MM.1S (cell line): ENCODE data around the gene MAP3K12.

Source experiments
- DNase-seq: peaks from one replicate; pipeline ENCODE4 v3.0.0-alpha.2; 2015
- H2AFZ ChIP-seq: fragments of 300-600 bp; sonication (generic); 2 replicates; pipeline ENCODE4 v1.6.0; 2016; ENCODE audit warnings: antibody characterized with exemption, low read length
- H3F3A ChIP-seq: fragments of 300-600 bp; sonication (generic); 2 replicates; pipeline ENCODE4 v1.6.1; 2016; ENCODE audit warnings: mild to moderate bottlenecking, antibody characterized with exemption, low read length, moderate library complexity, mixed read lengths; ENCODE audit not compliant: insufficient read depth
- H3K27ac ChIP-seq: fragments of 300-600 bp; sonication (generic); 2 replicates; pipeline ENCODE4 v1.5.1; 2016; ENCODE audit warnings: mild to moderate bottlenecking, low read length
- H3K27me3 ChIP-seq: fragments of 300-600 bp; sonication (generic); replicated peaks from 2 replicates; pipeline ENCODE4 v1.6.0; 2016; ENCODE audit warnings: low read length; ENCODE audit not compliant: insufficient read depth
- H3K36me3 ChIP-seq: fragments of 300-600 bp; sonication (generic); replicated peaks from 2 replicates; pipeline ENCODE4 v1.6.1; 2016; ENCODE audit warnings: mild to moderate bottlenecking, low read length, mixed read lengths; ENCODE audit not compliant: insufficient read depth
- H3K4me1 ChIP-seq: fragments of 300-600 bp; sonication (generic); 2 replicates; pipeline ENCODE4 v1.6.1; 2016; ENCODE audit warnings: low read length, mixed read lengths
- H3K4me2 ChIP-seq: fragments of 300-600 bp; sonication (generic); 2 replicates; pipeline ENCODE4 v1.6.0; 2016; ENCODE audit warnings: low read depth, low read length
- H3K4me3 ChIP-seq: fragments of 300-600 bp; sonication (generic); 2 replicates; pipeline ENCODE4 v1.5.1; 2016; ENCODE audit warnings: low read length, mixed read lengths
- H3K79me2 ChIP-seq: fragments of 300-600 bp; sonication (generic); 2 replicates; pipeline ENCODE4 v1.6.1; 2016; ENCODE audit warnings: mixed run types, low read length, mixed read lengths
- H3K9ac ChIP-seq: fragments of 300-600 bp; sonication (generic); 2 replicates; pipeline ENCODE4 v1.6.1; 2016; ENCODE audit warnings: low read length, mixed read lengths
- H3K9me2 ChIP-seq: fragments of 300-600 bp; sonication (generic); replicated peaks from 2 replicates; pipeline ENCODE4 v1.6.1; 2016; ENCODE audit warnings: mild to moderate bottlenecking, low read length, mixed read lengths; ENCODE audit not compliant: insufficient read depth
- H3K9me3 ChIP-seq: fragments of 300-600 bp; sonication (generic); replicated peaks from 2 replicates; pipeline ENCODE4 v1.6.1; 2016; ENCODE audit warnings: mild to moderate bottlenecking, low read length, mixed read lengths; ENCODE audit not compliant: insufficient read depth
- H4K20me1 ChIP-seq: fragments of 300-600 bp; sonication (generic); 2 replicates; pipeline ENCODE4 v1.6.1; 2016; ENCODE audit warnings: mild to moderate bottlenecking, low read length, moderate library complexity, mixed read lengths; ENCODE audit not compliant: insufficient read depth
- CTCF ChIP-seq: fragments of 300-600 bp; sonication (generic); IDR thresholded peaks from 2 replicates; pipeline ENCODE4 v1.5.1; 2016; ENCODE audit warnings: antibody characterized with exemption, low read length, mixed read lengths
- EZH2 ChIP-seq: fragments of 300-600 bp; sonication (generic); optimal IDR thresholded peaks from 2 replicates; pipeline ENCODE3; 2017; ENCODE audit warnings: low read depth, mild to moderate bottlenecking, antibody characterized with exemption, low read length, mixed read lengths
- EZH2phosphoT487 ChIP-seq: fragments of 300-600 bp; sonication (generic); IDR thresholded peaks from 2 replicates; pipeline ENCODE4 v1.6.1; 2018; ENCODE audit warnings: antibody characterized with exemption, low read length

The MAP3K12 gene

GRCh38 chr12:53505555-53506449, 6.5 kb upstream of the MAP3K12 start:
- no peaks in the 10 kb centered on the region; the same call in none of the 2 replicates for H3F3A ChIP-seq
- H3K79me2 ChIP-seq, result peaks cover 30% of the 10 kb centered on the region
- TF ChIP-seq CTCF (no peak), EZH2phosphoT487 (no peak), EZH2 (no peak)
- H3K9me3 ChIP-seq, result no peaks in the 10 kb centered on the region
- H3K4me2 ChIP-seq, result no peak overlapping the region
- no peak overlapping the region for H3K4me3 ChIP-seq
- peaks cover 13% of the 10 kb centered on the region for H3K4me1 ChIP-seq
- H3K27ac ChIP-seq, result no peak overlapping the region
- no peak overlapping the region for H2AFZ ChIP-seq
- no peaks in the 10 kb centered on the region for H3K9me2 ChIP-seq
- no peaks in the 10 kb centered on the region for H3K36me3 ChIP-seq
- no peak for DNase-seq
- H4K20me1 ChIP-seq, result no peaks in the 10 kb centered on the region
- no peaks in the 10 kb centered on the region for H3K27me3 ChIP-seq
- no peak overlapping the region for H3K9ac ChIP-seq

- H3K79me2 ChIP-seq, result peaks cover 32% of the 10 kb centered on the region
- no peak overlapping the region for H3K27ac ChIP-seq
- no peak for DNase-seq
- peaks cover 13% of the 10 kb centered on the region for H3K4me1 ChIP-seq
- H3K9me3 ChIP-seq, result no peaks in the 10 kb centered on the region
- no peaks in the 10 kb centered on the region for H3K36me3 ChIP-seq
- H4K20me1 ChIP-seq, result no peaks in the 10 kb centered on the region
- no peak for TF ChIP-seq CTCF
- TF ChIP-seq EZH2phosphoT487, result no peak
- no peak for TF ChIP-seq EZH2
- no peaks in the 10 kb centered on the region for H3K27me3 ChIP-seq
- H3F3A ChIP-seq, result peaks cover 5% of the 10 kb centered on the region
- H3K4me2 ChIP-seq, result no peak overlapping the region
- H2AFZ ChIP-seq, result no peak overlapping the region
- no peaks in the 10 kb centered on the region for H3K9me2 ChIP-seq
- H3K4me3 ChIP-seq, result no peak overlapping the region
- no peak overlapping the region for H3K9ac ChIP-seq
These were observed 5.8 kb upstream of the MAP3K12 start for GRCh38 chr12:53505086-53505485.

GRCh38 chr12:53504004-53504920, 5.0 kb upstream of the MAP3K12 start:
- Histone ChIP-seq H3K27me3 (no peaks in the 10 kb centered on the region), H3K27ac (no peak overlapping the region), H3K4me3 (no peak overlapping the region), H3K79me2 (peaks cover 35% of the 10 kb centered on the region), H3K9me3 (no peaks in the 10 kb centered on the region), H2AFZ (no peak overlapping the region), H3F3A (peaks cover 9% of the 10 kb centered on the region), H3K9me2 (no peaks in the 10 kb centered on the region), H3K4me1 (peaks cover 13% of the 10 kb centered on the region), H3K4me2 (no peak overlapping the region), H3K36me3 (no peaks in the 10 kb centered on the region), H4K20me1 (no peaks in the 10 kb centered on the region), H3K9ac (no peak overlapping the region)
- TF ChIP-seq CTCF, result no peak
- no peak for TF ChIP-seq EZH2phosphoT487
- TF ChIP-seq EZH2, result no peak
- no peak for DNase-seq
